CD4-positive, CD25-positive, alpha-beta regulatory T cell (primary cell): ENCODE measurements around the gene VPREB3. TPM values are rescaled to one million over a fixed set of nuclear protein-coding genes. Genes with fewer than 3 reads are reported as not detected.

Experiments
- ATAC-seq, 2 donors: fragments of 150-1000 bp; cut with Tn5 transposase; one replicate each; pipeline ENCODE4 v1.10.0; 2021; ENCODE audit warnings: low read depth in 2 of 2, moderate number of reproducible peaks in 2 of 2, moderate library complexity in 1 of 2
- DNase-seq, 3 donors: peaks; one replicate each; pipeline versions ENCODE4 v3.0.0 to v3.0.0-alpha.2; 2012 to 2022; ENCODE audit warnings: mixed read lengths in 1 of 3
- H3K27ac ChIP-seq: one replicate; pipeline ENCODE4 v1.7.0; 2013; ENCODE audit warnings: mild to moderate bottlenecking, low read length; ENCODE audit not compliant: insufficient read depth, poor library complexity, severe bottlenecking
- H3K27me3 ChIP-seq: one replicate; pipeline ENCODE4 v1.7.0; 2013; ENCODE audit warnings: low read length; ENCODE audit not compliant: control insufficient read depth, insufficient read depth
- H3K36me3 ChIP-seq: one replicate; pipeline ENCODE4 v1.7.0; 2013; ENCODE audit warnings: mild to moderate bottlenecking, low read length, moderate library complexity; ENCODE audit not compliant: control insufficient read depth, insufficient read depth
- H3K4me1 ChIP-seq: 2 replicates; pipeline ENCODE4 v1.7.0; 2013; ENCODE audit warnings: mild to moderate bottlenecking, low read length; ENCODE audit not compliant: insufficient read depth, control insufficient read depth, poor library complexity, severe bottlenecking
- H3K4me3 ChIP-seq: one replicate; pipeline ENCODE4 v1.7.0; 2013; ENCODE audit warnings: low read depth, mild to moderate bottlenecking, low read length, moderate library complexity
- H3K9me3 ChIP-seq, 2 experiments: 1 replicate in 1 of 2; 2 replicates in 1 of 2; pipeline ENCODE4 v1.7.0; 2013; ENCODE audit warnings: low read length in 2 of 2, mild to moderate bottlenecking in 1 of 2, moderate library complexity in 1 of 2; ENCODE audit not compliant: control insufficient read depth in 2 of 2
- H3K27ac Mint-ChIP-seq, 3 donors: one replicate each; pipeline ENCODE4 v1.8.0; 2020 to 2022; ENCODE audit warnings: mild to moderate bottlenecking in 3 of 3, mixed read lengths in 3 of 3, moderate library complexity in 2 of 3
- H3K27me3 Mint-ChIP-seq: one replicate; pipeline ENCODE4 v1.8.0; 2022; ENCODE audit warnings: mild to moderate bottlenecking, mixed read lengths
- H3K36me3 Mint-ChIP-seq: one replicate; pipeline ENCODE4 v1.8.0; 2020; ENCODE audit warnings: mixed read lengths
- H3K4me1 Mint-ChIP-seq, 4 donors: one replicate each; pipeline ENCODE4 v1.8.0; 2020 to 2022; ENCODE audit warnings: mixed read lengths in 4 of 4, mild to moderate bottlenecking in 1 of 4
- H3K4me3 Mint-ChIP-seq, 4 donors: one replicate each; pipeline ENCODE4 v1.8.0; 2020 to 2022; ENCODE audit warnings: mild to moderate bottlenecking in 4 of 4, mixed read lengths in 4 of 4, moderate library complexity in 3 of 4
- H3K9me3 Mint-ChIP-seq, 7 donors: one replicate each; pipeline ENCODE4 v1.8.0; 2020 to 2022; ENCODE audit warnings: mixed read lengths in 7 of 7, mild to moderate bottlenecking in 3 of 7, moderate library complexity in 2 of 7
- polyA plus RNA-seq, 4 donors: library from polyadenylated mRNA; unstranded; fragments of 300-500 nt; fragmentation: Illumina TruSeq; gene quantifications; one replicate each; pipeline ENCODE4 v1.2.3, GENCODE V29; 2021
- total RNA-seq: library from RNA; stranded (reverse); gene quantifications from one replicate; pipeline ENCODE4 v1.2.3, GENCODE V29; 2022

The VPREB3 gene
- 0.89 TPM for total RNA-seq
- polyA plus RNA-seq: 1 to 10 TPM in 2 of 4 donors, under 1 TPM in 1, not detected in 1; 0.74 to 4.5 (median 2.1) TPM

GRCh38 chr22:23754220-23754919 lies at the start of gene VPREB3:
Gene VPREB3, minus strand, starts transcription at chr22:23754425. Its CDS starts 62 bp downstream, at chr22:23754363.
- Histone ChIP-seq H3K4me3 (no peak within 1 kb of the TSS), H3K27me3 (no peaks in the 10 kb centered on the region), H3K4me1 (peaks cover 14% of the 10 kb centered on the region), H3K27ac (no peak within 1 kb of the TSS), H3K9me3 (no peaks in the 10 kb centered on the region), H3K36me3 (no peaks in the 10 kb centered on the region)
- DNase-seq (no peak), ATAC-seq (no peak)
- Mint-ChIP-seq H3K36me3 (peaks cover 5% of the 10 kb centered on the region), H3K4me1 (peaks cover 0 to 15% (median 10%) of the 10 kb centered on the region in 4 donors), H3K4me3 (peak within 1 kb of the TSS in 3 of 4 donors; percentile 24 to 77 (median 60)), H3K27me3 (peaks cover 12% of the 10 kb centered on the region), H3K9me3 (no peaks in the 10 kb centered on the region), H3K27ac (peak within 1 kb of the TSS in 1 of 3 donors; percentile 12)

GRCh38 chr22:23803001-23803819 lies 49.0 kb upstream of the VPREB3 start:
- no peak overlapping the region for H3K27ac ChIP-seq
- DNase-seq (no peak), ATAC-seq (no peak)
- peaks cover 50% of the 10 kb centered on the region for H3K36me3 Mint-ChIP-seq
- H3K9me3 Mint-ChIP-seq: peaks cover 0 to 3% (median 0%) of the 10 kb centered on the region in 7 donors
- no peak overlapping the region for H3K4me3 ChIP-seq
- no peak overlapping the region for H3K27ac Mint-ChIP-seq
- no peaks in the 10 kb centered on the region for H3K4me1 Mint-ChIP-seq
- H3K4me1 ChIP-seq: no peaks in the 10 kb centered on the region
- H3K9me3 ChIP-seq: no peaks in the 10 kb centered on the region
- H3K4me3 Mint-ChIP-seq: no peak overlapping the region
- no peaks in the 10 kb centered on the region for H3K27me3 ChIP-seq
- no peaks in the 10 kb centered on the region for H3K27me3 Mint-ChIP-seq
- peaks cover 63% of the 10 kb centered on the region for H3K36me3 ChIP-seq

GRCh38 chr22:23801886-23802377 lies 47.7 kb upstream of the VPREB3 start:
- H3K27me3 Mint-ChIP-seq: no peaks in the 10 kb centered on the region
- ATAC-seq: no peak
- peak overlapping the region in 1 of 3 donors; percentile 55 for H3K27ac Mint-ChIP-seq
- peaks cover 47% of the 10 kb centered on the region for H3K36me3 Mint-ChIP-seq
- peaks cover 60% of the 10 kb centered on the region for H3K36me3 ChIP-seq
- H3K27ac ChIP-seq: no peak overlapping the region
- H3K4me3 ChIP-seq: no peak overlapping the region
- H3K27me3 ChIP-seq: no peaks in the 10 kb centered on the region
- no peaks in the 10 kb centered on the region for H3K9me3 ChIP-seq
- no peak overlapping the region for H3K4me3 Mint-ChIP-seq
- H3K9me3 Mint-ChIP-seq: peaks cover 0 to 3% (median 0%) of the 10 kb centered on the region in 7 donors
- no peaks in the 10 kb centered on the region for H3K4me1 Mint-ChIP-seq
- H3K4me1 ChIP-seq: no peaks in the 10 kb centered on the region
- DNase-seq: no peak

GRCh38 chr22:23801238-23801821 lies 47.1 kb upstream of the VPREB3 start:
- H3K4me1 Mint-ChIP-seq: peaks cover 0 to 2% (median 0%) of the 10 kb centered on the region in 4 donors
- H3K36me3 Mint-ChIP-seq: peaks cover 49% of the 10 kb centered on the region
- Histone ChIP-seq H3K4me3 (no peak overlapping the region), H3K4me1 (no peaks in the 10 kb centered on the region), H3K27ac (no peak overlapping the region), H3K9me3 (no peaks in the 10 kb centered on the region), H3K36me3 (peaks cover 62% of the 10 kb centered on the region), H3K27me3 (no peaks in the 10 kb centered on the region)
- DNase-seq (no peak), ATAC-seq (no peak)
- H3K27ac Mint-ChIP-seq: no peak overlapping the region
- no peaks in the 10 kb centered on the region for H3K27me3 Mint-ChIP-seq
- H3K4me3 Mint-ChIP-seq: no peak overlapping the region
- H3K9me3 Mint-ChIP-seq: peaks cover 0 to 3% (median 0%) of the 10 kb centered on the region in 7 donors

GRCh38 chr22:23800297-23801237 lies 46.3 kb upstream of the VPREB3 start:
- Mint-ChIP-seq H3K4me3 (no peak overlapping the region), H3K27me3 (no peaks in the 10 kb centered on the region), H3K27ac (peak overlapping the region in 2 of 3 donors; percentile 23 to 43), H3K4me1 (peaks cover 0 to 2% (median 0%) of the 10 kb centered on the region in 4 donors), H3K9me3 (peaks cover 0 to 3% (median 0%) of the 10 kb centered on the region in 7 donors), H3K36me3 (peaks cover 45% of the 10 kb centered on the region)
- no peak for DNase-seq
- no peak overlapping the region for H3K27ac ChIP-seq
- H3K4me1 ChIP-seq: no peaks in the 10 kb centered on the region
- H3K27me3 ChIP-seq: no peaks in the 10 kb centered on the region
- ATAC-seq: peak in 1 of 2 donors; percentile 34
- peaks cover 59% of the 10 kb centered on the region for H3K36me3 ChIP-seq
- no peak overlapping the region for H3K4me3 ChIP-seq
- no peaks in the 10 kb centered on the region for H3K9me3 ChIP-seq

- Histone ChIP-seq H3K36me3 (peaks cover 62% of the 10 kb centered on the region), H3K4me3 (no peak overlapping the region), H3K27ac (no peak overlapping the region), H3K4me1 (no peaks in the 10 kb centered on the region), H3K9me3 (no peaks in the 10 kb centered on the region), H3K27me3 (no peaks in the 10 kb centered on the region)
- H3K4me3 Mint-ChIP-seq: no peak overlapping the region
- H3K4me1 Mint-ChIP-seq: peaks cover 0 to 11% (median 8%) of the 10 kb centered on the region in 4 donors
- ATAC-seq (no peak), DNase-seq (no peak)
- H3K27me3 Mint-ChIP-seq: no peaks in the 10 kb centered on the region
- peaks cover 32% of the 10 kb centered on the region for H3K36me3 Mint-ChIP-seq
- H3K9me3 Mint-ChIP-seq: no peaks in the 10 kb centered on the region
- H3K27ac Mint-ChIP-seq: peak overlapping the region in 1 of 3 donors; percentile 31
These were observed 42.2 kb upstream of the VPREB3 start for GRCh38 chr22:23796461-23796860.

- no peaks in the 10 kb centered on the region for H3K27me3 Mint-ChIP-seq
- Histone ChIP-seq H3K4me1 (peaks cover 5% of the 10 kb centered on the region), H3K27me3 (no peaks in the 10 kb centered on the region), H3K27ac (no peak overlapping the region), H3K36me3 (peaks cover 46% of the 10 kb centered on the region), H3K4me3 (no peak overlapping the region), H3K9me3 (no peaks in the 10 kb centered on the region)
- no peak overlapping the region for H3K4me3 Mint-ChIP-seq
- peaks cover 22% of the 10 kb centered on the region for H3K36me3 Mint-ChIP-seq
- H3K9me3 Mint-ChIP-seq: no peaks in the 10 kb centered on the region
- no peak overlapping the region for H3K27ac Mint-ChIP-seq
- ATAC-seq (no peak), DNase-seq (no peak)
- peaks cover 10 to 33% (median 20%) of the 10 kb centered on the region in 4 donors for H3K4me1 Mint-ChIP-seq
These were observed 39.1 kb upstream of the VPREB3 start for GRCh38 chr22:23793326-23793725.
